Measurements from ENCODE around the gene KCNJ12.

- TF ChIP-seq ZNF274 (IDR thresholded peaks at IDR 0.05; ENCODE audit: low read length), result no peak
- no peak for TF ChIP-seq ZNF274 (tag by site-specific recombination; IDR thresholded peaks at IDR 0.05; ENCODE audit: borderline replicate concordance)
- no peak for TF ChIP-seq ATF2 (tag by site-specific recombination; IDR thresholded peaks at IDR 0.05; ENCODE audit: low read depth)
- no peak for TF ChIP-seq PRDM10 (tag by site-specific recombination; IDR thresholded peaks at IDR 0.05)
Measured at GRCh38 chr17:21376081-21376758, at the start of gene KCNJ12.
